Muscle of back (tissue), 11 donors: ENCODE data around the gene ZCCHC9. TPM values are rescaled to one million over a fixed set of nuclear protein-coding genes. Genes with fewer than 3 reads are reported as not detected.

Source experiments
- DNase-seq, 3 donors: peaks; one replicate each; pipeline versions ENCODE4 v3.0.0 to v3.0.0-alpha.2; 2013
- polyA plus RNA-seq, 10 donors: library from polyadenylated mRNA; unstranded; fragments of 120-200 nt; gene quantifications; one replicate each; pipeline ENCODE4 v1.2.1, GENCODE V29; 2013; ENCODE audit not compliant: insufficient read length in 10 of 10

The ZCCHC9 gene
- polyA plus RNA-seq, 10 donors, result 24.4 to 35.3 (median 28.3) TPM

GRCh38 chr5:81355291-81356251 is 54.2 kb downstream of the ZCCHC9 start:
- DNase-seq, result no peak

GRCh38 chr5:81359108-81359507 is 57.7 kb downstream of the ZCCHC9 start:
- DNase-seq, result no peak

- DNase-seq, result no peak
Measured at GRCh38 chr5:81359881-81360280, 58.5 kb downstream of the ZCCHC9 start.

- DNase-seq, result no peak
Measured at GRCh38 chr5:81360640-81361039, 59.3 kb downstream of the ZCCHC9 start.

DNA sequence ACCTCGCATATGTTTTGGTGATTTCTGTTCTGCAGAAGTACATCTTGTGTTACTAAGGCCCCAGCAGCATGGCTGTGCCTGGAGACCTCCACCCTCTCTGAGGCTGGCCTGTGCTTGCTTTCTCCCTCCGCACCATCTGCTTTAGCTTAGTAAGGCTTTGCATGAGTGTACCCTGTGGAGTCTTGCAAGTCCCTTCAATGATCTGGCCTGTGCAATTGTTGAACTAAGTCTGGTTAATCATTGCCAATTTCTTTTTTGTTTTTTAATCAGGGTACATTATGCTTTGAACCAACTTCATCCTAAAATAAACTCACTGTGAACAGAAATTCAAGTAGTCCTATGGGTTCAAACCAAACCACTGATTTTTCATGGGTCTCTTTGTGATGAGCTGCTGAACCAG is 60.2 kb downstream of the ZCCHC9 start:
- DNase-seq, result no peak

Other genes with a start within 250 kb of the ZCCHC9 start
- 10 to 100 TPM; 40.2 to 93.1 (median 76.0) TPM for gene CKMT2, start 68.3 kb upstream of the ZCCHC9 start, polyA plus RNA-seq
- under 1 TPM in 7 of 10 donors, not detected in 3; 0.15 to 0.57 (median 0.20) TPM for gene ACOT12, start 92.5 kb downstream of the ZCCHC9 start, polyA plus RNA-seq